H1 (cell line): Measurements from ENCODE around the gene SLC26A1. TPM values are rescaled to one million over a fixed set of nuclear protein-coding genes. Genes with fewer than 3 reads are reported as not detected.
"Not testable (repeated sequence)": the region's sequence is repeated elsewhere in the genome, so short reads cannot be mapped to it uniquely, and the experiment has no call there.

Source experiments
- CTCF ChIA-PET: fragments of 300-600 bp; sonication (Branson Sonifier 250); formaldehyde crosslinking; loops from one replicate; lab custom pipeline; 2021; ENCODE audit not compliant: partially characterized antibody; lab: Charles Lee
- POLR2A ChIA-PET: fragments of 300-600 bp; sonication (Branson Sonifier 250); formaldehyde crosslinking; loops from one replicate; lab custom pipeline; 2021; ENCODE audit warnings: inconsistent platforms; ENCODE audit not compliant: partially characterized antibody; lab: Charles Lee
- DNase-seq, 2 experiments: peaks; one replicate each; pipeline versions ENCODE4 v3.0.0 to v3.0.0-alpha.2; 2010 to 2022; ENCODE audit warnings: low spot score in 2 of 2, low read depth in 1 of 2, mixed read lengths in 1 of 2
- FAIRE-seq: peaks from 2 replicates; lab custom pipeline; 2011; peaks lifted over from hg19 to GRCh38; lab: Jason Lieb, UNC
- H2AFZ ChIP-seq: 2 replicates; pipeline ENCODE4 v1.8.1; 2012; ENCODE audit warnings: low read length, inconsistent platforms
- H2AK5ac ChIP-seq: 2 replicates; pipeline ENCODE4 v1.6.1; 2013; ENCODE audit warnings: low read depth, low read length
- H2BK120ac ChIP-seq: replicated peaks from 2 replicates; pipeline ENCODE3; 2013; ENCODE audit warnings: low read depth, low read length, inconsistent platforms
- H2BK12ac ChIP-seq: 2 replicates; pipeline ENCODE4 v1.6.1; 2013; ENCODE audit warnings: low read depth, low read length
- H2BK15ac ChIP-seq: 2 replicates; pipeline ENCODE4 v1.6.1; 2013; ENCODE audit warnings: low read length
- H2BK20ac ChIP-seq: 2 replicates; pipeline ENCODE4 v1.6.1; 2013; ENCODE audit warnings: low read length
- H2BK5ac ChIP-seq: 2 replicates; pipeline ENCODE4 v1.6.1; 2013; ENCODE audit warnings: low read depth, low read length
- H3K14ac ChIP-seq: 2 replicates; pipeline ENCODE4 v1.6.1; 2013; ENCODE audit warnings: inconsistent platforms; ENCODE audit not compliant: insufficient read length
- H3K18ac ChIP-seq: 2 replicates; pipeline ENCODE4 v1.6.1; 2013; ENCODE audit warnings: low read length; ENCODE audit errors: extremely low read depth
- H3K23ac ChIP-seq: 2 replicates; pipeline ENCODE4 v1.6.1; 2013; ENCODE audit warnings: inconsistent platforms; ENCODE audit not compliant: insufficient read length
- H3K23me2 ChIP-seq: 2 replicates; pipeline ENCODE4 v1.6.1; 2013; ENCODE audit warnings: low read depth, low read length
- H3K27ac ChIP-seq: 2 replicates; pipeline ENCODE4 v1.6.1; 2011; ENCODE audit warnings: low read depth, low read length, inconsistent platforms
- H3K27me3 ChIP-seq, 4 experiments: replicated peaks in 1 of 4; 1 replicate in 1 of 4; 2 replicates in 3 of 4; pipeline versions ENCODE4 v1.6.1 to v1.8.1; 2011 to 2013; ENCODE audit warnings: low read length in 3 of 4, mild to moderate bottlenecking in 3 of 4, inconsistent platforms in 2 of 4, mixed read lengths in 2 of 4, moderate library complexity in 1 of 4; ENCODE audit not compliant: control insufficient read depth in 3 of 4, insufficient read depth in 3 of 4; ENCODE audit errors: extremely low read depth in 1 of 4
- H3K36me3 ChIP-seq, 4 experiments: 2 replicates each; pipeline versions ENCODE4 v1.6.1 to v1.8.1; 2011 to 2013; ENCODE audit warnings: mild to moderate bottlenecking in 4 of 4, low read length in 3 of 4, moderate library complexity in 2 of 4, control low read depth in 1 of 4, inconsistent platforms in 1 of 4; ENCODE audit not compliant: insufficient read depth in 4 of 4, control insufficient read depth in 2 of 4
- H3K4ac ChIP-seq: replicated peaks from 2 replicates; pipeline ENCODE3; 2013; ENCODE audit warnings: low read length, low read depth, mixed read lengths, inconsistent platforms; ENCODE audit not compliant: insufficient read length
- H3K4me1 ChIP-seq, 4 experiments: replicated peaks in 1 of 4; 1 replicate in 1 of 4; 2 replicates in 3 of 4; pipeline versions ENCODE4 v1.6.1 to v1.8.1; 2011 to 2013; ENCODE audit warnings: low read length in 3 of 4, inconsistent platforms in 2 of 4, mixed read lengths in 1 of 4; ENCODE audit not compliant: insufficient read depth in 4 of 4, control insufficient read depth in 3 of 4
- H3K4me2 ChIP-seq, 2 experiments: 2 replicates each; pipeline versions ENCODE4 v1.6.1 to v1.8.1; 2011 to 2013; ENCODE audit warnings: low read depth in 2 of 2, low read length in 2 of 2, control low read depth in 1 of 2, inconsistent platforms in 1 of 2, mild to moderate bottlenecking in 1 of 2; ENCODE audit not compliant: insufficient read depth in 1 of 2
- H3K4me3 ChIP-seq, 4 experiments: fragments of 200-600, 300-600 bp in 1 of 4; sonication (generic), shearing (Covaris generic), sonication (Bioruptor Twin) in 1 of 4; 2 replicates each; pipeline versions ENCODE4 v1.5.1 to v1.8.1; 2011 to 2016; ENCODE audit warnings: low read length in 4 of 4, low read depth in 3 of 4, control low read depth in 2 of 4, inconsistent platforms in 2 of 4, mild to moderate bottlenecking in 2 of 4, mixed read lengths in 1 of 4, moderate library complexity in 1 of 4; ENCODE audit not compliant: insufficient read depth in 2 of 4; ENCODE audit errors: extremely low read depth in 1 of 4
- H3K56ac ChIP-seq: replicated peaks from 2 replicates; pipeline ENCODE3; 2013; ENCODE audit warnings: low read depth, mild to moderate bottlenecking, mixed read lengths, low read length, inconsistent platforms; ENCODE audit not compliant: insufficient read length
- H3K79me1 ChIP-seq: 2 replicates; pipeline ENCODE4 v1.6.1; 2013; ENCODE audit warnings: low read depth, low read length, control low read depth
- H3K79me2 ChIP-seq, 2 experiments: 2 replicates each; pipeline versions ENCODE4 v1.6.1 to v1.8.1; 2012 to 2013; ENCODE audit warnings: low read length in 2 of 2, mild to moderate bottlenecking in 2 of 2, inconsistent platforms in 1 of 2; ENCODE audit not compliant: insufficient read depth in 2 of 2, control insufficient read depth in 1 of 2
- H3K9ac ChIP-seq, 4 experiments: replicated peaks in 1 of 4; 1 replicate in 1 of 4; 2 replicates in 3 of 4; pipeline versions ENCODE4 v1.6.1 to v1.8.1; 2011 to 2013; ENCODE audit warnings: low read depth in 3 of 4, low read length in 3 of 4, control low read depth in 2 of 4, mild to moderate bottlenecking in 2 of 4, moderate library complexity in 2 of 4, inconsistent platforms in 1 of 4; ENCODE audit errors: extremely low read depth in 1 of 4
- H3K9me3 ChIP-seq, 2 experiments: 2 replicates each; pipeline versions ENCODE4 v1.6.1 to v1.8.1; 2012 to 2013; ENCODE audit warnings: mild to moderate bottlenecking in 2 of 2, moderate library complexity in 2 of 2, control low read depth in 1 of 2, inconsistent platforms in 1 of 2, low read depth in 1 of 2, low read length in 1 of 2, mixed read lengths in 1 of 2; ENCODE audit not compliant: insufficient read depth in 2 of 2
- H4K20me1 ChIP-seq, 2 experiments: replicated peaks in 1 of 2; 2 replicates each; pipeline versions ENCODE3 to v1.8.1; 2011 to 2013; ENCODE audit warnings: inconsistent platforms in 2 of 2, low read length in 2 of 2, mild to moderate bottlenecking in 1 of 2; ENCODE audit not compliant: insufficient read depth in 2 of 2, control insufficient read depth in 1 of 2
- H4K5ac ChIP-seq: 2 replicates; pipeline ENCODE4 v1.6.1; 2013; ENCODE audit warnings: low read length, low read depth, mixed read lengths, inconsistent platforms; ENCODE audit not compliant: insufficient read length
- H4K8ac ChIP-seq: 2 replicates; pipeline ENCODE4 v1.8.0; 2013; ENCODE audit warnings: mild to moderate bottlenecking, moderate library complexity, low read length, inconsistent platforms; ENCODE audit not compliant: insufficient read depth; ENCODE audit errors: extremely low read depth
- H4K91ac ChIP-seq: replicated peaks from 2 replicates; pipeline ENCODE3; 2013; ENCODE audit warnings: low read length, mixed read lengths, inconsistent platforms; ENCODE audit not compliant: insufficient read length
- WGBS, 2 experiments: shearing (Covaris generic) in 1 of 2; methylation state at CpG; one replicate each; pipeline versions ENCODE4 v1.1.6 to v1.1.7; 2013 to 2015; ENCODE audit warnings: low lambda C conversion rate in 2 of 2, mixed read lengths in 2 of 2, inconsistent platforms in 1 of 2, low coverage in 1 of 2, missing lambda C conversion rate in 1 of 2; ENCODE audit not compliant: insufficient replicate concordance in 2 of 2, insufficient coverage in 1 of 2, insufficient read length in 1 of 2; ENCODE audit errors: extremely low coverage in 1 of 2, missing lambda C conversion rate in 1 of 2; 5-methylcytosine and 5-hydroxymethylcytosine counted together
- polyA plus RNA-seq, 7 experiments: library from polyadenylated mRNA; depleted of rRNA in 3 of 7; stranded (reverse) in 5 of 7; unstranded in 2 of 7; fragments of >200 nt in 5 of 7; fragments of 200-250 nt in 2 of 7; gene quantifications; 1 replicate in 5 of 7; 2 replicates in 1 of 7; 4 replicates in 1 of 7; pipeline versions ENCODE4 v1.2.1 to v1.2.3, GENCODE V29; 2011 to 2013; ENCODE audit warnings: missing spikeins in 2 of 7, mixed read lengths in 2 of 7
- total RNA-seq: library from RNA; stranded (reverse); fragmentation: NEBNext Ultra II Directional; extraction: Animal tissue kit (Norgen Biotek cat#: 25700); gene quantifications from 2 replicates; pipeline ENCODE4 v1.2.1, GENCODE V29; 2021

SLC26A1 gene
- total and polyA plus RNA-seq, 2 of the 8 experiments (the other 6 are each of a cell fraction or from before 2014, with no cell fraction given), result 0.11 TPM; not detected in 1

DNA sequence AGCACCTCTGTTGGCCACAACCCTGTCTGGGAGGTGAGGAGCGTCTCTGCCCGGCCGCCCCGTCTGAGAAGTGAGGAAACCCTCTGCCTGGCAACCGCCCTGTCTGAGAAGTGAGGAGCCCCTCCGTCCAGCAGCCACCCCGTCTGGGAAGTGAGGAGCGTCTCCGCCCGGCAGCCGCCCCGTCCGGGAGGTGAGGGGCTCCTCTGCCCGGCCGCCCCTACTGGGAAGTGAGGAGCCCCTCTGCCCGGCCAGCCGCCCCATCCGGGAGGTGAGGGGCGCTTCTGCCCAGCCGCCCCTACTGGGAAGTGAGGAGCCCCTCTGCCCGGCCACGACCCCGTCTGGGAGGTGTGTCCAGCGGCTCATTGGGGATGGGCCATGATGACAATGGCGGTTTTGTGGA is 17.2 kb downstream of the SLC26A1 start:
- H4K91ac ChIP-seq, H3K79me2 ChIP-seq, H2BK5ac ChIP-seq, H3K79me1 ChIP-seq, H3K14ac ChIP-seq, H2BK120ac ChIP-seq, H3K27ac ChIP-seq, H4K20me1 ChIP-seq, H3K4me3 ChIP-seq, H2BK12ac ChIP-seq, H3K4ac ChIP-seq, H3K23ac ChIP-seq, H2BK20ac ChIP-seq, H3K56ac ChIP-seq, H3K18ac ChIP-seq, H3K36me3 ChIP-seq, H3K23me2 ChIP-seq, H3K9ac ChIP-seq, H4K5ac ChIP-seq, FAIRE-seq, POLR2A ChIA-PET, H2AFZ ChIP-seq, H3K4me2 ChIP-seq, H3K4me1 ChIP-seq, DNase-seq, H2AK5ac ChIP-seq, H4K8ac ChIP-seq, H2BK15ac ChIP-seq: not testable (repeated sequence)
- 90% methylated on average over 9 of the region's 25 CpGs; no CpG with 5 or more reads in 1 of the 2 experiments for WGBS, 2 experiments
- Histone ChIP-seq H3K9me3 (peaks cover 5 to 11% of the 10 kb centered on the region in 2 experiments; a peak in 1 of 4 replicates), H3K27me3 (peaks cover 0 to 30% (median 18%) of the 10 kb centered on the region in 4 experiments; a peak in 5 of 7 replicates)
- CTCF ChIA-PET, result interaction anchor here (1.0 kb wide), 1 partner anchor 23 kb away, joined by 3 read pairs; no protein-coding TSS in a partner anchor
